Activated B cell treated with CpG ODN at 0.5 μM for 24 hours (primary cell): ENCODE measurements around the gene EHMT1. TPM values are rescaled to one million over a fixed set of nuclear protein-coding genes. Genes with fewer than 3 reads are reported as not detected.

Source experiments
- ATAC-seq: fragments of 200-7000 bp; cut with Tn5 transposase; one replicate; pipeline ENCODE4 v1.10.0; 2021; ENCODE audit warnings: low read depth, mild to moderate bottlenecking, moderate library complexity
- CTCF ChIA-PET: fragments of 350-600 bp; sonication (Branson Sonifier 250); formaldehyde crosslinking; loops from one replicate; lab custom pipeline; 2021; ENCODE audit warnings: antibody characterized with exemption; lab: Charles Lee
- POLR2A ChIA-PET: fragments of 350-600 bp; sonication (Branson Sonifier 250); formaldehyde crosslinking; loops from one replicate; lab custom pipeline; 2021; ENCODE audit warnings: antibody characterized with exemption; lab: Charles Lee
- DNase-seq: peaks from one replicate; pipeline ENCODE4 v3.0.0; 2022
- H3K27ac Mint-ChIP-seq: one replicate; pipeline ENCODE4 v1.8.0; 2020; ENCODE audit warnings: mixed read lengths
- H3K27me3 Mint-ChIP-seq: one replicate; pipeline ENCODE4 v1.8.0; 2021; ENCODE audit warnings: mixed read lengths
- H3K36me3 Mint-ChIP-seq: one replicate; pipeline ENCODE4 v1.8.0; 2021; ENCODE audit warnings: low read depth, mixed read lengths
- H3K4me1 Mint-ChIP-seq: one replicate; pipeline ENCODE4 v1.8.0; 2021; ENCODE audit warnings: mixed read lengths
- H3K4me3 Mint-ChIP-seq: one replicate; pipeline ENCODE4 v1.8.0; 2020; ENCODE audit warnings: mild to moderate bottlenecking, mixed read lengths
- H3K9me3 Mint-ChIP-seq: one replicate; pipeline ENCODE4 v1.8.0; 2020; ENCODE audit warnings: mixed read lengths
- intact Hi-C: fragments of 100-400 bp; cut with micrococcal nuclease; formaldehyde crosslinking; loops from one replicate; pipeline ENCODE4 v1.15.1; 2024
- total RNA-seq: library from RNA; stranded (reverse); gene quantifications from 2 replicates; pipeline ENCODE4 v1.2.3, GENCODE V29; 2022
- TF ChIP-seq, protein P1 (sequence below): fragments of 200-600 bp; IDR thresholded peaks from one replicate; pipeline ENCODE4 v1.8.0; 2022; ENCODE audit warnings: antibody characterized with exemption, mild to moderate bottlenecking

Gene EHMT1
- total RNA-seq, 1 donor from 2014 or later = 163 TPM

- Mint-ChIP-seq H3K36me3 (peaks cover 50% of the 10 kb centered on the region), H3K27ac (no peak overlapping the region), H3K9me3 (no peaks in the 10 kb centered on the region), H3K4me1 (peaks cover 52% of the 10 kb centered on the region), H3K4me3 (no peak overlapping the region), H3K27me3 (no peaks in the 10 kb centered on the region)
- ChIA-PET CTCF (no interaction called here), POLR2A (no interaction called here)
- intact Hi-C loops = no loop called here
- ATAC-seq (no peak), DNase-seq (no peak)
- TF ChIP-seq, protein P1, sequence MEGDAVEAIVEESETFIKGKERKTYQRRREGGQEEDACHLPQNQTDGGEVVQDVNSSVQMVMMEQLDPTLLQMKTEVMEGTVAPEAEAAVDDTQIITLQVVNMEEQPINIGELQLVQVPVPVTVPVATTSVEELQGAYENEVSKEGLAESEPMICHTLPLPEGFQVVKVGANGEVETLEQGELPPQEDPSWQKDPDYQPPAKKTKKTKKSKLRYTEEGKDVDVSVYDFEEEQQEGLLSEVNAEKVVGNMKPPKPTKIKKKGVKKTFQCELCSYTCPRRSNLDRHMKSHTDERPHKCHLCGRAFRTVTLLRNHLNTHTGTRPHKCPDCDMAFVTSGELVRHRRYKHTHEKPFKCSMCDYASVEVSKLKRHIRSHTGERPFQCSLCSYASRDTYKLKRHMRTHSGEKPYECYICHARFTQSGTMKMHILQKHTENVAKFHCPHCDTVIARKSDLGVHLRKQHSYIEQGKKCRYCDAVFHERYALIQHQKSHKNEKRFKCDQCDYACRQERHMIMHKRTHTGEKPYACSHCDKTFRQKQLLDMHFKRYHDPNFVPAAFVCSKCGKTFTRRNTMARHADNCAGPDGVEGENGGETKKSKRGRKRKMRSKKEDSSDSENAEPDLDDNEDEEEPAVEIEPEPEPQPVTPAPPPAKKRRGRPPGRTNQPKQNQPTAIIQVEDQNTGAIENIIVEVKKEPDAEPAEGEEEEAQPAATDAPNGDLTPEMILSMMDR = no peak
Observed at GRCh38 chr9:137643921-137644320, 25.1 kb downstream of the EHMT1 start.

- H3K9me3 Mint-ChIP-seq = no peaks in the 10 kb centered on the region
- peaks cover 55% of the 10 kb centered on the region for H3K36me3 Mint-ChIP-seq
- DNase-seq (no peak), ATAC-seq (no peak)
- no peak overlapping the region for H3K4me3 Mint-ChIP-seq
- ChIA-PET CTCF (interaction anchor here (1.0 kb wide), 1 partner anchor 11 kb away, joined by 4 read pairs; no protein-coding TSS in a partner anchor), POLR2A (no interaction called here)
- no peak overlapping the region for H3K27ac Mint-ChIP-seq
- H3K4me1 Mint-ChIP-seq = peaks cover 50% of the 10 kb centered on the region
- TF ChIP-seq, protein P1 = no peak
- intact Hi-C loops = no loop called here
- H3K27me3 Mint-ChIP-seq = no peaks in the 10 kb centered on the region
Observed at GRCh38 chr9:137645211-137645610, 26.4 kb downstream of the EHMT1 start.

- Mint-ChIP-seq H3K27me3 (no peaks in the 10 kb centered on the region), H3K27ac (no peak overlapping the region), H3K36me3 (peaks cover 59% of the 10 kb centered on the region), H3K4me1 (peaks cover 57% of the 10 kb centered on the region), H3K9me3 (no peaks in the 10 kb centered on the region), H3K4me3 (no peak overlapping the region)
- POLR2A ChIA-PET = interaction anchor here (2.3 kb wide), 1 partner anchor 27 kb away, joined by 9 read pairs; the partner anchor contains the start of gene EHMT1
- CTCF ChIA-PET = no interaction called here
- DNase-seq (no peak), ATAC-seq (no peak)
- TF ChIP-seq, protein P1 = no peak
- intact Hi-C loops = no loop called here
Observed at GRCh38 chr9:137646341-137646740, 27.5 kb downstream of the EHMT1 start.

- ATAC-seq (peak; percentile 65), DNase-seq (no peak)
- Mint-ChIP-seq H3K4me1 (peaks cover 54% of the 10 kb centered on the region), H3K9me3 (no peaks in the 10 kb centered on the region), H3K27me3 (no peaks in the 10 kb centered on the region), H3K27ac (no peak overlapping the region), H3K36me3 (peaks cover 61% of the 10 kb centered on the region), H3K4me3 (peak overlapping the region; percentile 73)
- intact Hi-C loops = no loop called here
- POLR2A ChIA-PET = interaction anchor here (0.7 to 2.3 kb wide), 2 partner anchors 28 to 1452 kb away, joined by 6 to 9 read pairs; partner anchors contain the start of gene EHMT1
- TF ChIP-seq, protein P1 = no peak
- CTCF ChIA-PET = no interaction called here
Observed at GRCh38 chr9:137647096-137647714, 28.4 kb downstream of the EHMT1 start.

DNA sequence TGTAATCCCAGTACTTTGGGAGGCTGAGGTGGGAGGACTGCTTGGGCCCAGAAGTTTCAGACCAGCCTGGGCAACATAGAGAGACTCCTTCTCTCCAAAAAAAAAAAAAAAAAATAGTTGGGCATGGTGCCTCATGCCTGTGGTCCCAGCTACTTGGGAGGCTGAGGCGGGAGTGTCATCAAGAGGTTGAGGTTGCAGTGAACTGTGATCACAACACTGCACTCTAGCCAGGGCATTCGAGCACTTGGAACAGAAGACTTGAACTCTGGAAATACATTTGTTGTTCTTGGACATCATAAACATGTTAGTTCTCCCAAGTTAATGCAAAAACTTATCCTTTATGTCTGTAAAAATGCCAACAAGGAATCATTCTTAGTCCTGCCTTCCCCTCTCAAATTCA, 29.6 kb downstream of the EHMT1 start:
- Mint-ChIP-seq H3K4me1 (peaks cover 52% of the 10 kb centered on the region), H3K9me3 (no peaks in the 10 kb centered on the region), H3K36me3 (peaks cover 63% of the 10 kb centered on the region), H3K27ac (no peak overlapping the region), H3K4me3 (no peak overlapping the region), H3K27me3 (no peaks in the 10 kb centered on the region)
- POLR2A ChIA-PET = interaction anchor here (0.5 to 2.3 kb wide), 2 partner anchors 27 to 29 kb away, joined by 3 to 9 read pairs; partner anchors contain the start of gene EHMT1
- TF ChIP-seq, protein P1 = no peak
- intact Hi-C loops = no loop called here
- CTCF ChIA-PET = no interaction called here
- no peak for DNase-seq
- ATAC-seq = no peak
